CD4-positive, alpha-beta T cell treated with Interleukin-21 for 1 hour (primary cell): ENCODE results near the gene DUSP12.

ENCODE experiments used
- DNase-seq: peaks from one replicate; pipeline ENCODE4 v3.0.0-alpha.2; 2020

The DUSP12 gene

DNA sequence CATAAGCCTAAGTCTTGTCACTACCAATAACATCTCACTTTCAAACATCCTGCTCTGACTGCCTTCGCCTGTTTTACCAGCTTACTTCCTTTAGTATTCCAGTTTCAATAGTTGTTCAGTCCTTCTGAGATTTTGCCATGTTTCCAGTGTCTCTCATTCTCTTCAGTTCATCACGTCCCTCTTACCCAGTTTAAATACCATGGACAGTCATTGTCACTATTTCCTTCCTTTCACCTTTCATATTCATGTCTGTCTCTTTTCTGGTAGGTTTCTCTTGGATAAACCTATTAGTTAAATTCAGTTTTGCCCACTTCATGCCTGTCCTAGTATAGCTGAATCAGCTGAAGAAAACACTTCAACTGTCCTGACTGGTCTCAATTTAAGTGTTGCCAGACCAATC is 22.4 kb downstream of the DUSP12 start:
- no peak for DNase-seq

DNA sequence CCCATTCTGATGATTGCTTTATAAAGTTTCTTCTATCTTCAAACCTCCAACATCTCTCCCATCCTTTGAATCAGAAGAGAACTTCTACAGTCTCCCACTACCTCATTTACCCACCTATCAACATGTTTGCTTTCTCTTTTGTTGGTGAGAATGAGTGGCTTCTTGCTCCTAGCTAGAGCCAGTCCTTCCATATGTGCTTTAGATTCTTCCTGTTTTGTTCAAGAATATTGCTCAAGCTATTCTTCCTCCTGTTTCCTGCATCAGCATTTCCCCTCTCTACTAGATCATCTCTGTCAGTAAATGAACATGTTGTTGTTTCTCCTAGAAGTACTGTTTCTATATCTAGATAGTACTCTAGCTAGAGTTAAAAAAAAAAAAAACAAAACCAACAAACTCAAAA is 22.8 kb downstream of the DUSP12 start:
- DNase-seq: no peak

DNA sequence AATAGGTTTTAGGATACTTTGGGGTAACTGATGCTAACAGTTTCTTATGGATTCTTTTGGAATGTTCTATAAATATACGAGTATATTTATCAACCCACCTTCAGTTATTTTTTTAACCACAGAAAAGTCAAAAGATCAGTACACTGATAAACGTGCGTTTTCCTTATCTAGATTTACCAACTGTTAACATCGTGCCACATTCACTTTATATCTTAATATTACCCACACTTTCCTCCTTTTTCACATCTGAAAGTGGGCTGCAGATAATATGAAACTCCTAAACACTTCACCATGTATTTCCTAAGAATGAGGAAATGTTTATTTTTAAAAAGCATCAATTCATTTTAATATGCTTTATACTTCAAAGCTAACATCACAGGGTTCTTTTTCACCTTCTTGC is 24.2 kb downstream of the DUSP12 start:
- DNase-seq: no peak

DNA sequence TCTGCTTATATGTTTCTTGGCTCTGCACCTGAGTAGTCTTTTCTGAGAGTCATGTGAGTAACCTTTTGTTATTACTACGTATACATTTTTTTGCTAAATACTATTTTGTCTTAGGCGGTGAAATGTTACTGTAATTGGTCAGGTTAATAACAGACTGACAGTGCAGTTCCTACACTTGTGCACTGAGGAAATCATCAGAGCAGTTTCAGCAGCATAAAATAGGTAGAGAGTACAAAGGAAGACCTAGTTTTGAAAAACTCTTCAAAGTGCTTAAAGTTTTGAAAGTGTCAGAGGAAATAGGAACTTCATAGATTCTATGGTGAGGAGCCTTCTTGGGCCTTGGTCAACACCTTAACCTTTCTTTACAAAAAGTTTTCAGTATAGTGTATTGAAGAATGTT is 27.7 kb downstream of the DUSP12 start:
- no peak for DNase-seq

DNA sequence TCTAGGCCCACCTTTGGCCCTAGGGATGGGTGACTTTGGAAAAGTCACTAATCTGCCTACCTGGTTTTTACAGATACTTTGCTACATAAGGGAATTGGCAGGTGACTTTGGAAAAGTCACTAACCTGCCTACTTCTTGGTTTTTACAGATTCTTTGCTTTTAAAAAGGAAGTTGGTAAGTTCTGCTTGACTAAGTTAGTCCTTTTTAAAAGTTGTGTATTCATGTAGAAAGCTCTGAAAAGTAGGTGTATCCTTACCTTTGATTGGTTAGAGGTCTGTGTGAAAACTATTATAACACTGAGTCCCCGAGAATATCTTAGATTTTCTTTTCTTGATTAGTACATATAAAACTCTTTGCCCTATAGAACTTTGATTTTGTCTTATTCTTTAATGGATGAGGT is 28.9 kb downstream of the DUSP12 start:
- no peak for DNase-seq

DNA sequence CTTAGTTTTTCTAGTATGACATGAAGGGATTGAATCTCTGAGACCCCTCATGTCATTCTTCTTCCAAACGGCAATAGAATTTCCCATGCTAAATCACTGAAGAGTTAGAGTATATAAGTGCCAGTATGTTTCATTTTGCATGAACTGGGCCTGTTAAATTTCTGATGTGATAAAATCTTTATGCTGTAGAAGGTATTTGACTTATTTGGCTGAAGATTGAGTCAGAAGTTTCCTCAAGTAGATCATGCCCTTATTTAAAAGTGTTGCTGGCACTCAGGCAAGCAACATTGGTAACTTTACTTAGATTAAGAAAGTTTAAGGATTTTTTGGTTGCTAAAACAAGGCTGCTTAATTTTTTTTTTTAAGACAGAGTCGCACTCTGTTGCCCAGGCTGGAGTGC is 29.8 kb downstream of the DUSP12 start:
- no peak for DNase-seq

DNA sequence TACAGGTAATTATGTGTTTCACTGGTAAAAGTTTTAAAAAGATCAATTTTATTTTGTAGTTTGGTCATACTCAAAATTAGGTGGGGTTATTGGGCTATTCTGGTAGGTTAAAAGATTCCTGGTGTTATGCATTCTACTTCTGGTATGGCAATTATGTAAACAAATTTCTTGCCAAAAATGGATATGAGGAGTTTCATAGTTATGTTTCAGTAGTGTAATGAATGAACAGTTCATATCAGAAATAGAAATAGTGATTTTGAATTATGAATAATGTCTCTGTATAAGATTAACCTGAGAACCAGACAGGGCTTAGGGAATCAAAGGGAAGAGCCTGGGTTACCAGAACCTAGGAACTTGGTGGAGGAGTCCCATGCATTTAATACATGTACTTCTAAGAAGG is 32.4 kb downstream of the DUSP12 start:
- DNase-seq: no peak

DNA sequence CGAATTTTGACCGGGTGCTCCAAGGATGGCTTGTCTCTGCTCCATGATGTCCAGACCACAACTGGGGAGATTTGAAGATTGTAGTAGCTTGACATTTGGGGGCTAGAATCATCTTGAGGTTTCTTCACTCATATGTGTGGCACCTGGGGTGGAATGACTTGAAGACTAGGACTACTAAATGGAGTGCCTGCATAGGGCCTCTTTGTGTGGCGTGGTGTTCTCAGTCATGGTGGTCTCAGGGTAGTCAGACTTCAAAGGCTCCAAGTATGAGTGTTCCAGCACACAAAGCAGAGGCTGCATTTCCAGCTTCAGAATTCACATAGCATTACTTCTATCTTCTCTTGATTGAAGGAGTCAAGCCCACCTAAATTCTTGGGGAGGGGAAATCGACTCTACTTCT is 33.3 kb downstream of the DUSP12 start:
- DNase-seq: no peak

DNA sequence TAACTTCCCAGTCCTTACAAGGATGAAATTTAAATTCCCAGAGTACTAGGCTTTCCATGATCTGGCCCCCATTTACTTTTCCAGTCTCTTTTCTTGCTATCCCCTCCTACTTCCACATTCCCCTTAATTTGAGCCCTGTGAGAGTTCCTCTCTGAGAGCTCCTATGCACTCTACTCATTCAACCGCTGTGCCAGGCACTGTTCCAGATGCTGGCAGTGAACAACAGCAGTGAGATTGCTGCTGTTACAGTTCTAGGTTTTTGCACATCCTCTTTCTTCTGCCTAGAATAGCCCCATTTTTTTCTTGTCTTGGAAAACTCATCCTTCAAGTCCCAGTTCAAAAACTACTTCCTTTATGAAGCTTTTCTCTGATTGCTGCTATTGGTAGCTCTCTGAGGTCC is 35.4 kb downstream of the DUSP12 start:
- DNase-seq: no peak

DNA sequence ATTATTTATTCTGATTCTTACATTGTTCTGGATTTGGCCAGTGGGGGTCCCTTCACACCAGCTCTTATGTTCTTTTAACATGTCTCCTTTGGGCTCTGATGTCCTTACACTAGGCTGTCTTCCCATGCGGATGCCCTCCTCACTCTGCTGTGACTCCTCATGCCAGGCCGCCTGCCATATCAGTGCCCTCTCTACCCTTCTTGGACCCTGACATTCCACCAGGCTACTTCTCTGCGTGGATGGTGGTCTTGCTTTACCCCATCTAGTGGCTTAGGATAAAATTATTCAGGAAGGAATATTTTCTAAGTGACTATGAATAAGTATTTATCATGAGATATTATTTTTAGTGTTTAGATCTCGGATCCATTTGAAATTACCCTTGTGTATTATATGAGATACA is 37.8 kb downstream of the DUSP12 start:
- DNase-seq: no peak

DNA sequence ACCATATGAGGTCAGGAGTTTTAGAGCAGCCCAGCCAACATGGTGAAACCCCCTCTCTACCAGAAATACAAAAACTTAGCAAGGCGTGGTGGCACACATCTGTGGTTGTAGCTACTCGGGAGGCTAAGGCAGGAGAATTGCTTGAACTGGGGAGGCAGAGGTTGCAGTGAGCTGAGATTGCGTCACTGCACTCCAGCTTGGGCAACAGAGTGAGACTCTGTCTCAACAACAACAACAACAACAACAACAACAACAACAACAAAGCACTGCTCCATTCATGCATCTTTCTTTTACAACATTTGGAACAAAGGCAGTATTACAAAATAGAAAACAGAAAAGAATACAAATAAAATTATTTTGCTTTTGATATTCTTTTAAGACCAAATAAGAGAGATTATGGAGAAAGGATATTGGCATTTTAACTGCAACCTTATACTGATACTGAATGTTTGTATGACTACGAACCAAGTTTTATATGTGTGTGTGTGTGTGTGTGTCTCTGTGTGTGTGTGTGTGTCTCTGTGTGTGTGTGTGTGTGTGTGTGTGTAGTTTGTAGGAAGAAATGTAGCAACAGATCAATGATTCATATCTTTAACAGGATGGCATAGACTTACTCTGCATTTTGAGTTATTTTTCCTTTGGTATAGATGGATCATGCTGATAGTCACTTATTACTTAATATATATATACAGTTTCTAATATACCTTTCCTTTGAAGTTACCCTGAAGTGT is 41.2 kb downstream of the DUSP12 start:
- no peak for DNase-seq

DNA sequence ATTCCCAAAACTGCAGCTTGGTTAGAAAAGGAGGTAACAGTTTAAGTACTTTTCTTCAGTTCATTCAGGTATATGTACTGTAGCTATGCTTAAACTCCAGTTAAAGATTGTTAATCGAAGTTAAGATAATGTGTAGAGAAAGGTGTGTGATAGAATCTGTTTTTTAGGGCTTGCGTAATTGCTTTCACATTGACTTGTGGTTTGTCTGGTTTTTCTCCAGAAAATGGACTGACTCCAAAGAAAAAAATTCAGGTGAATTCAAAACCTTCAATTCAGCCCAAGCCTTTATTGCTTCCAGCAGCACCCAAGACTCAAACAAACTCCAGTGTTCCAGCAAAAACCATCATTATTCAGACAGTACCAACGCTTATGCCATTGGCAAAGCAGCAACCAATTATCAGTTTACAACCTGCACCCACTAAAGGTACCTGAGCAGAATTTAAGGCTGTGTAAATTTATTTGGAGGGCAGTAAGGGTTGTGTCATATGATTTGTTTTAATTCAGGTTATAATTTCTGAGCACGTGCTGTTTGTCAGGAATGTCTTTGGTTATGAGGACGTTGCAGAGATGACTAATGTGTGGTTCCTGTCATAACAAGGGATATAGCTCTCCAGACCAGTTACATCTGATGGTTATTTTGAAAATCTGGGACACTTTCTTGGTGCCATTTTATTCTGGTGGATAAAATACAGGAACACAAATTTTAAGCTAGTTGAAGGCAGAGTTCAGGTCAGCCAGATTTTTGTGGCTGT is 42.5 kb downstream of the DUSP12 start:
- no peak for DNase-seq

DNA sequence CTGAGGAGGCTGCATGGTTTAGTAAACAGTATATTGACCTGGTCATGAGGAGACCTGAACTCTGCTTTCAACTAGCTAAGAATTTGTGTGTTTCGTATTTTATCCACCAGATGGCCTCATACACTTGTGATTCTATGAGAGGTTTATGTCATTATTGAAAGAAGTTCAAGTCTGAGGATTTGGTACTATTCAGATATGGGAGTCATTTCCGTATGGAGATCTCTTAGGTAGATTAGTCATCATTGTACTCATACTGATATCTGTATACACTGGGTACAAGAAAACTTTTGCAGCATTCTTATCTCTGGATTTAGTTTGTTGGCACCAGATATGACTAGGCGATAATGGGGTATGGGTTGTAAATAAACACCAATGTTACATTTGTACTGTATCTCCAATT is 43.2 kb downstream of the DUSP12 start:
- peak; percentile 61 for DNase-seq

DNA sequence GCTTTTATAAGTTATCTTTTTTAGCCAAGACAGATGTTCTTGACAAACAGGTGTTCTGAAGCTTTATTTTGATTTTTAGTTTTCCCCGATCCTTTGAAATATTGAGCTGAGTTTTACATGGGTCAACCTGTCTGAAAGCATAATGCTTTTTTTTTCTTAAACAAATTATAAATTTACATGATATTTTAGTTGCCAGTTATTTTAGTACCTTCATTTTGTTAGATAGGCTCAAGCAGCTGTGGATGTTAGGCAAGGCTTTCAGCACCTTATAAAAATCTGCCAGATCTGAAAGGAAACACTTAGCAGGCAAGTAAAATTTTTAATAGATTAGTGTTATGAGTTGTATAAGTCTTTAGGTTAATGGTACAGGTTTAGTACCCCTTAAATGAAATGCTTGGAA is 50.2 kb downstream of the DUSP12 start:
- DNase-seq: no peak

DNA sequence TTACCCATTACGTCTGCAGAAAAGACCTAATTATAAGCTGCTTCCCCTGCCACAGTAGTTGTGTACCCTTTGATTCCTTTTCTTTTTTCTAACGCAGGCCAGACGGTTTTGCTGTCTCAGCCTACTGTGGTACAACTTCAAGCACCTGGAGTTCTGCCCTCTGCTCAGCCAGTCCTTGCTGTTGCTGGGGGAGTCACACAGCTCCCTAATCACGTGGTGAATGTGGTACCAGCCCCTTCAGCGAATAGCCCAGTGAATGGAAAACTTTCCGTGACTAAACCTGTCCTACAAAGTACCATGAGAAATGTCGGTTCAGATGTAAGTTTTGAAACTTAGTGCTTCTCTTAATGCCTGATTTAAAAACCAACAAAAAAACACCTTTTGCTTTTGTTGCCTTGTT is 52.4 kb downstream of the DUSP12 start:
- DNase-seq: no peak

DNA sequence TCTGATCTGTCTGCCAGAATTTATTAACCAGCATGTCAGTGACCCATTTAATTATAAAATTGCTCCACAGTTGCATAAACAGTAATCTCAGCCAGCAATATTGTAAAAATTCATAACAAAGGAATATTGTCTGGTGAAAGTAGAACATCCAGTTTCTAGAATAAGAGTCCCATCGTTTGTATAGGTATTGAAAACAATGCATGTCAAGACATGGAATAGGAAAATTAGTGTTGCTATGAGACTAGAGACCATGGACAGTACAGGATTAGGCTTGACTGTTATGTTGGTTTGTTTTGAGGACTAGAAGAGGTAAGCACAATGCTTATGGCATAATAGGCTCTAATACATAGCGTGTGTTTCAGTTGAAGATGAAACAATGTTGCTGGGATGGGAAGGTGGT is 53.6 kb downstream of the DUSP12 start:
- DNase-seq: no peak

DNA sequence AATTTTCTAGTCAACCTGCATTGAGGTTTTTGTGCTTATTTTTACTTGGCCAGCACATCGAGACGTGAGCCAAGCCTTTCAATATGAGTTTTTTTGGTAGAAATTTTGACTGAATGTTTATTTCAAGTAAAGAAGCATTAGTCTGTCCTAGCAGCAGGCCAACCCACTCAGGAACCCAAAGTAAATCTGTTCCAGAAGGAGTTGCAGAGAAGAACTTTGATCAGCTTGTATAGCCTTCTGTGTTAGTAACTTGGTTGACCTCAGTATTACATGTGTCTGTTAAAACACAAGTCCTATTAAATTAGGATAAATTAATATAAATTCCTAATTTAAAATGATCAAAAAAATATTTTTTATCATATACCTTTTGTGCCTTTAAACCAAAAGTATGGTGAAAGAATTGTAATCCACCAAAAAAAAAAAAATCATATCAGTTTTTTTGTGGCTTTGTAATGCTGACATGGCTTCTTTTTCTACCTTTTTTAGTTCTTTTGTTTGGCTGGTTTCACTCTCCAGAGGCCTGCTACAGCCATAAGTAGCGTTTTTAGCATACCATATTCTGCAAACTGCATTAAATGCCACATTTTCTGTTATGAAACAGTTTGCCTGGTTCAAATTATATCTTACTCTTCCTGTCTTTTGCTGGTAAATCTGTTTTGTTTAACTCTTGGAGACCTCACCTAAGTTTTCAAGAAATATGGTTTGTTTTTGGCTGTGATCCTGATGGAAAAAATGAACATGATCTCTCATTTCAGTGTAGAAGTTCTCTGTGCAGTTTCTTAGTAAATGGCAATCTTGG is 56.0 kb downstream of the DUSP12 start:
- no peak for DNase-seq
